Measurements from ENCODE around the gene TOM1L2.

TOM1L2 gene

GRCh38 chr17:17892731-17893130, 79.5 kb downstream of the TOM1L2 start:
- H3K4me3 ChIP-seq (ENCODE audit: low read depth in 1 of 2, low read length in 1 of 2), result no peak overlapping the region
- no peak for TF ChIP-seq CTCF (IDR thresholded peaks at IDR 0.05)
- peaks cover 69% of the 10 kb centered on the region for H3K36me3 ChIP-seq
- no peaks in the 10 kb centered on the region for H3K4me1 ChIP-seq (ENCODE audit: control insufficient read depth in 1 of 2, insufficient read depth in 1 of 2, low read depth in 1 of 2, low read length in 1 of 2)
- H3K27ac ChIP-seq, result no peak overlapping the region
- no peaks in the 10 kb centered on the region for H3K27me3 ChIP-seq
- no peaks in the 10 kb centered on the region for H3K9me3 ChIP-seq

GRCh38 chr17:17892009-17892408, 80.2 kb downstream of the TOM1L2 start:
- H3K27ac ChIP-seq, result no peak overlapping the region
- no peaks in the 10 kb centered on the region for H3K4me1 ChIP-seq (ENCODE audit: control insufficient read depth in 1 of 2, insufficient read depth in 1 of 2, low read depth in 1 of 2, low read length in 1 of 2)
- H3K4me3 ChIP-seq (ENCODE audit: low read depth in 1 of 2, low read length in 1 of 2), result no peak overlapping the region
- no peaks in the 10 kb centered on the region for H3K27me3 ChIP-seq
- H3K36me3 ChIP-seq, result peaks cover 63% of the 10 kb centered on the region
- no peaks in the 10 kb centered on the region for H3K9me3 ChIP-seq
- no peak for TF ChIP-seq CTCF (IDR thresholded peaks at IDR 0.05)

- no peak overlapping the region for H3K4me3 ChIP-seq (ENCODE audit: low read depth in 1 of 2, low read length in 1 of 2)
- peaks cover 61% of the 10 kb centered on the region for H3K36me3 ChIP-seq
- no peaks in the 10 kb centered on the region for H3K4me1 ChIP-seq (ENCODE audit: control insufficient read depth in 1 of 2, insufficient read depth in 1 of 2, low read depth in 1 of 2, low read length in 1 of 2)
- no peak overlapping the region for H3K27ac ChIP-seq
- H3K9me3 ChIP-seq, result no peaks in the 10 kb centered on the region
- TF ChIP-seq CTCF (IDR thresholded peaks at IDR 0.05), result no peak
- H3K27me3 ChIP-seq, result no peaks in the 10 kb centered on the region
Measured at GRCh38 chr17:17890773-17891759, 81.1 kb downstream of the TOM1L2 start.

GRCh38 chr17:17889922-17890321, 82.3 kb downstream of the TOM1L2 start:
- no peaks in the 10 kb centered on the region for H3K27me3 ChIP-seq
- no peaks in the 10 kb centered on the region for H3K9me3 ChIP-seq
- H3K36me3 ChIP-seq, result peaks cover 54% of the 10 kb centered on the region
- H3K4me3 ChIP-seq (ENCODE audit: low read depth in 1 of 2, low read length in 1 of 2), result no peak overlapping the region
- TF ChIP-seq CTCF (IDR thresholded peaks at IDR 0.05), result no peak
- no peaks in the 10 kb centered on the region for H3K4me1 ChIP-seq (ENCODE audit: control insufficient read depth in 1 of 2, insufficient read depth in 1 of 2, low read depth in 1 of 2, low read length in 1 of 2)
- no peak overlapping the region for H3K27ac ChIP-seq

GRCh38 chr17:17888821-17889220, 83.4 kb downstream of the TOM1L2 start:
- Histone ChIP-seq H3K36me3 (peaks cover 63% of the 10 kb centered on the region), H3K9me3 (no peaks in the 10 kb centered on the region), H3K4me3 (ENCODE audit: low read depth in 1 of 2, low read length in 1 of 2) (no peak overlapping the region), H3K27me3 (no peaks in the 10 kb centered on the region), H3K4me1 (ENCODE audit: control insufficient read depth in 1 of 2, insufficient read depth in 1 of 2, low read depth in 1 of 2, low read length in 1 of 2) (no peaks in the 10 kb centered on the region), H3K27ac (no peak overlapping the region)
- no peak for TF ChIP-seq CTCF (IDR thresholded peaks at IDR 0.05)
